ENCODE measurements around the gene MEF2C.

MEF2C gene

DNA sequence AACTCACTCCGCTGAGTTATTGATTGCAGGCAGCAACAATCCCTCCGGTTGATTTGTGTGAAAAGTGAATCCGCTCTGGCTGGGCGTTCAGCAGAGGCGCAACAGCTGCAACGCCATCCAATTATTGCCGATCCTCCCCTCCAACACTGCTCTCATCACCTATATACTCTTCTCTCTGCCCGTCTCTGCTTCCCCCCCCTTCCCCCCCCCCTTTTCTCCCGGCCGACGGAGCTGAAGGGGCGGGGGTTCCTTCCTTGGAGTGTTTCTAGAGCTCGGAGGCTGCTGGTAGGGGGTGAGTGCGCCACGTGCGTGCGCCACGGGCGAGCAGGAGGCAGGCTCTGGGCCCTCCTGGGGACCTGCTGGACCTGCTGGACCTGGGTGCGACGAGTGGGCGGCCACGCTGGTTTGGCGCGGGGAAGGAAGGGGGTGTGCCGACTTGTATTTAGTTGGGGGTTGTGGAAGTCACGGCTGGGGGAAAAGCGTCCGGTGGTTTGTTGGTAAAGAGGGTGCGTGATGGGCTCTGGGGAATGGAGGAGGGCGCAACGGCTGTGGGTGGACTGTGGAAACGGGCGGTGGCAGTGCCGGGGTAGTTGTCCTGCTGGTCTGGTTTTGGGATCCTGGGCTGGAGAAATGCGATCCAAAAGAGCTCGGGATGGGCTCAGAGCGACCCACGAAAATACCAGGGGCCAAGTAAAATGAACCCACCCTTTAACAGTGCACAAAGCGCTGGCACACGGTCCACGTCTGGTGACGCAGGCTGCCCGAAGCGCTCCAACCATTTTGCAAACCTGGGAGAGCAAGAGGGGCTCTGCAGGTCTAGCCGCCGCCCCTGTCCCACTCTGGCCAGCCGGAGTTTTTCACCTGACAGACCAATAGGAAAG lies 6.4 kb upstream of the MEF2C start:
- intact Hi-C loops (cut with DNase I) = loop anchor here (10.0 kb wide), 1 partner anchor 1515 kb away; the partner anchor contains the start of gene CETN3
- peak; percentile 31 to 85 (median 65) for DNase-seq

DNA sequence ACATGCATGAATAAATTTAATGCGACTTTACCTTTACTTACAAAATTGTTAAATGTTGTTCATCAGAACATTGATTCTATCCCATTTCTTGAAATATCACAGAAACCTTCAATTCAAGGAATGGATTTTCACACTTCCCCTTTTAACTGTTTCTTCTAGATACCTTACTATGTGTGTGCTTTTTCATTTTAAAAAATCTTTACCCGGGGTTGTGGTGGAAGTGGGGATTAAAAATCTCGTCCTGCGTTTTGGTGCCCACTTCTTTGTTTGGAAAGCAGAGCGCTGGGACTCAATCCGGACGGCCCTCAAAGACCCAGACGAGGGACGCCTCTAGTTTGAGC lies 5.8 kb upstream of the MEF2C start:
- no peak for DNase-seq
- intact Hi-C loops (cut with DNase I) = loop anchor here (10.0 kb wide), 1 partner anchor 1516 kb away; the partner anchor contains the start of gene CETN3

DNA sequence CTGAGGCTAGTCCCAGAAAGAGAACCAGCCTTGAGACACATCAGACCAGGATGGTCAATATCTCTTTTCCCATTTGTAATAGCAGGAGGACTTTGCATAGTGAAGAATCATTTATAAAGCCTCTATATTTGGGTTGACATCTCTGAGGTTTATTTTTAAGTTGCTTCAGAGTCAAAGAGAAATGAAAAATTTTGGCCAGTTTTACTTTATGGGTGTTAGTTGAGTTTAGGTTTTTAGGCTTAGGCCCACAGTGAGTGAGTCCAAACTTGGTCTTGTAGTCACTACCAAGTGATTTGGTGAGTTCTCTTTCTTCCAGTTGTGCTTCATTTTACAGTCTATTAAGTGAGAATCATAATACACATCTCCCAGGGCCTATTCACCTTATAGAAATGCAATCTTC lies 5.3 kb upstream of the MEF2C start:
- intact Hi-C loops (cut with DNase I) = loop anchor here (10.0 kb wide), 1 partner anchor 1517 kb away; the partner anchor contains the start of gene CETN3
- DNase-seq = no peak

DNA sequence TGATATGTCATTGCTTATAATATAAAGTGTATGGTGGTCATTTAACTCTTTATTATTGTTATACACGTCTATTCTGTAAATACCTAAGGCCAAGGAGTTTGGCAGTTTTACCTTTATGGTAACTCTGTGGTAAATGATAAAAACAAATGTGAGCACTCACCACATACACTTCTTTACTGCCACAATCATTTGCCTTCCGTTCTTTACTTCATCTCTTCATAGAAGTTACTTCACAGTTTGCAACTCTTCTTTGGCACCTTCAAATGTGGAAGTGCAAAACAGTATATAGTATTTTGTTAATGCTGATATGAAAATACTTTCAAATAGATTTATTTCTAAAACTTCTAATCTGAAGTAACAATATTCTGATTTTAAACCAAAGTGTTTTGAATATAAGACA lies 4.4 kb upstream of the MEF2C start:
- no peak for DNase-seq
- intact Hi-C loops (cut with DNase I) = loop anchor here (10.0 kb wide), 1 partner anchor 1517 kb away; the partner anchor contains the start of gene CETN3

DNA sequence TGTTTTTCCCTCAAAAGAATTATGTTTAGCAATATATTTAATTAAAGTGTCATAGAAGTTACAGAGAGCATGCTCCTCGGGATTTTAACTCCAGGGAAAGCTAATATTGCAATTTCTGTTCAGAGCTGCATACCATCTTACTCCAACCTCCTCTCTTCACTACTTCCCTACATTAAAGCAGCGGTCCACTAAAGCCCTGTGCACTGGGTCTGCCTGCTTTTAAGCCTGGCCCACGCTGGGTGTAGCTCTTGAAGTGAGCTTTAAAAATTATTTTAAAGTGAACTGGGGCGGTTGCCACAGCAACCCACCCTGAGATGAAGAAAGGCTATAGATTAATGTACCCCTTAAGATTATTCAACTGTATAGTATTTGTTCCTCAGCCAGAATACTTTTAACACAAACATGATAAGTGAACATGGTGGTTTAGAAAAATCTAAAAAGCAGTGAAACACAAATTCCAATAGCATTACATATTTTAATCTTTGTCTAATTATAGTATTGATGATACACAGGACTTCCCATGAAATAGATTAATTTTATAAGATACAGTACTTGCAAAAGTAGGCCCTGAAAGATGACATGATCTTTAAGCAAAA lies 3.9 kb upstream of the MEF2C start:
- peak in 2 of 42 donors; percentile 6 to 19 for DNase-seq
- intact Hi-C loops (cut with DNase I) = loop anchor here (10.0 kb wide), 1 partner anchor 1518 kb away; the partner anchor contains the start of gene CETN3

DNA sequence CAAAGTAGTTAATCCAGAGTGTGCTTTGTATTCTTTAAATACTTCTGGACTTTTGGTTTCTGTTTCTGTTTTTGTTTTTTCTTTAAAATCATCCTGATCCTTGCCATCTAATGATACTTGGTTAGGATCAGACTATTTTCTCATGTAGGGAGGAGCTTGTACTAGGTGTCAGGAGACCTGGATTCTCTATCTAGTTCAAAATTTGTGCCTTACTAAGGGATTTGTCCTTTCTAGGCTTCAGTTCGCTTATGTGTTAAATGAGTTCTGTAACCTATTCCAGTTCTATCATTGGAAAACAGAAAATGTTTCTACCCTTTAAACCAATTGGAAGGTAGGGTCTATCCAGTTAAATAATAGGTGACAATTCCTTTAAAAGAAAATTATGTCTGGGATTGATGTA lies 3.3 kb upstream of the MEF2C start:
- intact Hi-C loops (cut with DNase I) = loop anchor here (10.0 kb wide), 1 partner anchor 1519 kb away; the partner anchor contains the start of gene CETN3
- DNase-seq = no peak

DNA sequence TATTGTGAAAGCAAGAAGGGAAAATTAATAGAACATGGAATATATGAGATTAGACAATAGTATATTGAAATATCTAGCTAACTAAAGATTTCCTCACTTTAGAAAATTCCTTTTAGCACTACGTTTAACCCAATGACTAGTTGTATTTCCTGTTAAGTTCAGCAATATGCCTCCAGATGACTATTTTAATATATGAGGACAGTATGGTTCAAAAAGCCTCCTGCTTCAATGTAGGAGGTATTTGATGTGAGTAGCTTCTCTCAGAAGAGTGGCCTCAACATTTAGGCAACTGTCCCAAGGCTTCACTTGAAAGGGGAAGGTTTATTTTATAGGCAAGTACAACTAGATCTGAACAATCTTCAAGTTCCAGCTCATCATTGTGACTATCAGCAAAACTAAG lies 2.0 kb upstream of the MEF2C start:
- intact Hi-C loops (cut with DNase I) = loop anchor here (10.0 kb wide), 1 partner anchor 1520 kb away; the partner anchor contains the start of gene CETN3
- DNase-seq = no peak

DNA sequence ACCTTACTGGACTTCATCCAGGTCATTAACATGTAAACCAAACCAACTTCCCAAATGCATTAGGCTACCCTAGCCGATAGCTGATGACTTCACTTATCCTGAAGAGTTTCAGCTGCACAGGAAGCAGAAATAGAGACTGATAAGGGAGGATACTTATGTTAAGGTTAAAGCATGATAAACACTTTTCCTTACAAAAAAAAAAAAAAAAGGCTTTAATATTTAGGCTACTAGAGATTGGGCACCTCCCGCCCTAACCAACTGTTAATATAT lies 1.6 kb upstream of the MEF2C start:
- DNase-seq = no peak
- intact Hi-C loops (cut with DNase I) = loop anchor here (10.0 kb wide), 1 partner anchor 1520 kb away; the partner anchor contains the start of gene CETN3

DNA sequence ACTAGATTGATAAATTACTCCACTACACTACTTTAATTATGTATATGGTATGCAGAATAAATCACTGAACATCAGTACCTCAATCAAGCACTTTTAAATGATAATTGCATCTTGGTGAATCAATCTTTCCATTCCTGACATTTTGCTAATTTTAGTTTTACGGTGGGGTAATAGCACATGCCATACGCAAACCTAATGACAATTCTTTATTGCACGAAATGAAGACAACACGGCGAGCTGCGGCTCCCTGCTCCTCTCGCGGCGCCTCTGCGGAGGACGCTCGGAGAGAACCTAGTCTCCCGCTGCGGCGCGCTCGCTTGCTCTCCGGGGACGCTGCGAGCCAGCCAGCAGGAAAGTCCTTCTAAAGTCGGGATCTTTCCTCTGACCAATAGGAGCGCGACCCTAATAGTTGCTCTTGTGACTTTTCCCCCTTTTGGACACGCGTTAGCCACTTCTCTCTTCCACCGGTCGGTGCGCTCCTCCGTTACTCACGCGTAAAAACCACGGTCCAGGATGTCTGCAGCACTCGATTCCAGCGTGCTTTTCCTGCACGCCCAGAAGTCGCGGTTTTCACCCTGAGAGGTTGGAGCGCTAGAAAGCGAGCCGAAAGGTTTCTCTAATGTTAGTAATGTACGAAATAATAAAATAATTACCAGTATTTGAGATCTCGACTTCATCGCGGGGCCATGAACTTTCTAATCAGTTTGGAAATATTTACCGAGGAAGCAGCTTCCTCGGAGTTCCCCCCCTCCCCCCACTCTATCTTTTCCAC lies 1.0 kb upstream of the MEF2C start:
- intact Hi-C loops (cut with DNase I) = loop anchor here (10.0 kb wide), 1 partner anchor 1521 kb away; the partner anchor contains the start of gene CETN3
- peak; percentile 28 to 81 (median 62) for DNase-seq

DNA sequence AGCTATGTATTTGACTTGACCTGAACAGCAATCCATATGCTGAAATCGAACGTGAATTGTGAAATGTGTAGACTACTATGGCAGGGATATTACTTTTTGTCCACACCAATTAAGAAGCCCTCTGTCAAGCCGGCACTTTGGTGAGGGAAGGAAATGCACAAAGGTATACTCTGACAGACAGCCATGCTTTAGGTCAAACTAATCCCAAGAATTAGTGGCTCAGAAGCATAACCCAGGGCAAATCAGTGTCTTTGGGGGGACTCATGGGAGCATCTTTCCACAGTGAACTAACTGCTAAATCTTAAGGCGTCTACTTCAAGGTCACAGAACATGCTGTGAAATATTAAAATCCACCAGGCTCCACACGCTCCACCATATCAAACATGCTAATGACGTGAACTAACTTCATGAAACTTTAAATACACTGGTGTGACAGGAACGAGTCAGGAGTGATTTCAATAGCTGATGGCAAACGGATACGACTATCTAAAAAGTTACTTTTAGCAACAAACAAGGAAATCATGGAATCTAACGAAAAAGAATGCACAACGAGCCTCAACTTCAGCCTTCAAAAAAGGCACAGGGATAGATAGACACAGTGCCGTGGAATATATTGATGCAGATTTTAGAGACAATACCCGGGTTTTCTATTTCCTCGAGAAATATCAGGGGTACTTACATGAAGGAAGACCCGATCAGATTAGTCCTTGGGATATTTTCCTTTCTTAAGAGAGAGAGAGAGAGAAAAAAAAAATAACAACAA lies 527 bp downstream of the MEF2C start:
- intact Hi-C loops (cut with DNase I) = loop anchor here (10.0 kb wide), 1 partner anchor 1522 kb away; the partner anchor contains the start of gene CETN3
- DNase-seq = peak in 1 of 42 donors; percentile 45

DNA sequence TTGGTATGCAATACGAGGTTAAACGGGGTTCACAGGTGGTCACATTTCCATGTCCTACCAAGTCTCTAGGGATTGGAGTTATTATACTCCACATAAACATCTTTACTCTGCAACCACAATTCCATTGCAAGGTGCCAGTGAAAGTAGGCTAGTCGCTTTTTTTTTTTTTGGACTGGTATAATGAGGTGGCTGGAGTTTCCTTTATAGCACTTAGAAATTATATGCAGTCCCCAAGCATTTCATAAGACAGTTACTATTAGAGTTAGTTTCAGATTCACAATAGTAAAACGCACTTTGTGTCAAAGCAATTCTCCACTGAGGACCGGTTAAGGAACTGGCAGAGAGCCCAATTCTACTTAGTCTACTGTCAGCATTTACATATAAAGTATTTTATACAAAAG lies 1.4 kb downstream of the MEF2C start:
- DNase-seq = no peak
- intact Hi-C loops (cut with DNase I) = loop anchor here (10.0 kb wide), 1 partner anchor 1523 kb away; the partner anchor contains the start of gene CETN3

DNA sequence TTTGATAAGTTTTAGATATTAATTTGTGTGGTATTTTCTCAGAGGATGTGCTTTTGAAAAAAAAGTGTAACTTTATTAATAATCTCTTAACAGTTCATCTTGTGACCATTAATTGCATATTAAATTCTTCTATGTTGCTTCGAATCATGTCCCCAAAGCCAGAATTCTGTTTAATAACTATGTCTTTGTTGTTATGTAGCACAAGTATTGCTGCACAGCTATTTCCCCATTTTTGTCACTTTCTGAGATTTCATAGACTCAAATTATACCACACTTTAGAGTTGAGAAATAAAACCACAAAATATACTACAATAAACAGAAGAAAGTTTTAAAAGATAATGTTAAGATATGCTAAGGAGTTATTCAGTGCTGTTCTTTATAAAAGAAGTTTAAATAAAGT lies 2.8 kb downstream of the MEF2C start:
- intact Hi-C loops (cut with DNase I) = loop anchor here (10.0 kb wide), 1 partner anchor 1525 kb away; the partner anchor contains the start of gene CETN3
- DNase-seq = no peak

DNA sequence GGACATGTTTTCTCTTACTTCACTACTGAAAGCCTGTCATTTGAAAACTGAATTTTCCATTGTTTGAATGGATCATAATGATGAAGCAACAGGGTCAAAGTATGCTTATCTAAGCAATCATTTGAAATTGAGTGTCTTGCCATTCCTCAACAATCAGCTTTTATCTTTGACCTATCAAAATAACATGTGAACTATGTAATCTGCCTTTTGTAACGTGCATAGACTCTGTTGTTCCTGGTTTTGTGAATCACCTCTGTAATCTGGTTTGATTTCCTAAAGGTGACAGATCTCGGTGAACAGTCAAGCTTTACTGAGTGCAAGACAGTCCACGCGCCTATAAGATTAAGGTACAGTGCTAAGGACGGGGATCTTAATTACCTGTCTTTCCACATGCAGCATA lies 3.3 kb downstream of the MEF2C start:
- intact Hi-C loops (cut with DNase I) = loop anchor here (10.0 kb wide), 1 partner anchor 1525 kb away; the partner anchor contains the start of gene CETN3
- DNase-seq = no peak

DNA sequence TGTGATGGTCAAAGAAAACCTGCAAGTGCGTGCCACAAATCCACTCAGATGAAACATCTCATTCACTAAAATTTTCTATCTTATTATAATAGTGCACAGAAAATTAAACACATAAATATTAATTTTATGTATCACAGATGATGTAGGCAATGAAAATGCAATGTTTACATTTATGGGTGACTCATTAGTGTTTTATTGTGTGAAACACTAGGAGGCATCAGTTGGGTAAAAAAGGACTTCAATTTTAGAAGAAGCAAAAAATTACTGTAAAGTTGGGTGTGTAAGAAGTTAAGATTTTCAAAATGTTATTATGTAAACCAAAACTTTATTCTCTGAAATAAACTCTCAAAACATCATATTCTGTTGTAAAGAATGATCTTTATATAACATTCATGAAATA lies 4.0 kb downstream of the MEF2C start:
- no peak for DNase-seq
- intact Hi-C loops (cut with DNase I) = no loop called here

DNA sequence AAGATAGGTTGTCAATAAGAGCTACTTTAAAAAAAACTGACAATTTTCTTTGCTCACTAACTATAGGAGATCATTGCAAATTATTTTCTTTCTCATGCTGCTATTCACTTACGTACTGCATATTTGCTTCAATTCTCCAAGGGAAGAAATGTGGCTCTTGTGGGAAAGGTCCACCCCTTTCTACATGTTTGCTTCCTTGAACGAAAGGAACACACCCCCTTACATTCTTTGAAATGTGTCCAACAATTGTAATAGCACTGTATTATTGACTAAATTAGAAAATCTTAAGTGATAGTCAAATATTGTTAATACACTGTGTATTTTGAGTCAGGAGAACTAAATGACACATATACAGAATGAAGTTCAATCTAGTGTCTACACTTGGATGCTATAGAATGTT lies 5.2 kb downstream of the MEF2C start:
- no peak for DNase-seq
- intact Hi-C loops (cut with DNase I) = no loop called here

DNA sequence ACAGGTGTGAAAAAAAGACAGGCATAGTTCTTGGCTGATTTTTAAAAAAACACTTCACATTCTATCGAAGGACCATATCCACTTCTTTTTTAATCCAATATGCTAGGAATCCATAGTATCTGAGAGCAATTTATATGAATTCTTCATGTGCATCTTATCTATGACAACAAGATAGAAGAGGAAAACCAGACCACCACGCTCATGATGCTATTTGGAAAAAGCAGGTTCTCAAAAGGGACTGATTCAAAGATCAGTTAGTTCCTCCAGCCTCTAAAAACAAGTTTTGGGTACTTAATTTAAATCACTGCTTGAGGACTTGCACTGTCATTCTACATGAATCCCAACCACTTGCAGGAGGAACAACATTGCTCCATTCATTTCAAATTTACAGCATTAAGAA lies 6.3 kb downstream of the MEF2C start:
- intact Hi-C loops (cut with DNase I) = no loop called here
- DNase-seq = no peak

DNA sequence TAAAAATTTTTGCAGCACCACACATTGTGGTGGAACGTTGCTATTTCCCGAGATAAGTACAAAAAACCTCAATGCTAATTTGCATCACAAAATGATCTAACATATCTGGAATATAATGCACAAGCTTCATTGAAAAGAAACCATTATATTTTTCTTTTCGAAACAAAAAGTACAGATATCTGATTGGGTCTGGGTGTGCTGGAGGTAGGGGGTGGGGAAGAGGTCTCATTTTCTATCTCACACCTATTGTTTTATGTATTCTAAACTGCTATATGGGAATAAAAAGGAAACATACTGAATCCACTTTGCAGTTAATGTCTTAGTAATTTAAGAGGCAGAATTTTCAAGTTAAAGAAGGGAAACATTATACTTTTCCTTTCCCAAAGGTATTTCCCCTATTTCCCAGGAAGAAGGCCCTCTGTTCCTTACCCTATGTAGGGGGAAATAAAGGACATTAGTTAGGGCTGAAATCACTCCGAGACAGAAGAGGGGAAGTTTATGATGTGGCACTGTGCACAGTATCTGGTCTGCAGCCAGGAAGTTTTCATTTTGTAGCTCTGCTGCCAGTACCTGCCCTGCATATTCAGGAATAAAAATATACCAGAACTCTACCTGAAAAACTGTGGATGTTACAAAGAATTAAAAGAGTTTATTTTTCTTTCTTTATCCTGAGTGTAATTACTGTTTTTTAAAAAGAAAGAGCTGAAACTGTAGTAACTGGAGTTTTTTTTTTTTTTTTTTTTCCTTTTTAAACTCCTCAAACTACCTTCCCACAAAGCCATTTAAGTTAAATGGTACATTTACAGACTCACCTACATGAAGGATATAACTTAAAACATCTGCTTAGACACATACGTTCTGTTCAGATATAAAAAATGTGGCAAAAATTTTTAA lies 7.4 kb downstream of the MEF2C start:
- peak in 3 of 42 donors; percentile 17 to 42 (median 20) for DNase-seq
- intact Hi-C loops (cut with DNase I) = no loop called here

DNA sequence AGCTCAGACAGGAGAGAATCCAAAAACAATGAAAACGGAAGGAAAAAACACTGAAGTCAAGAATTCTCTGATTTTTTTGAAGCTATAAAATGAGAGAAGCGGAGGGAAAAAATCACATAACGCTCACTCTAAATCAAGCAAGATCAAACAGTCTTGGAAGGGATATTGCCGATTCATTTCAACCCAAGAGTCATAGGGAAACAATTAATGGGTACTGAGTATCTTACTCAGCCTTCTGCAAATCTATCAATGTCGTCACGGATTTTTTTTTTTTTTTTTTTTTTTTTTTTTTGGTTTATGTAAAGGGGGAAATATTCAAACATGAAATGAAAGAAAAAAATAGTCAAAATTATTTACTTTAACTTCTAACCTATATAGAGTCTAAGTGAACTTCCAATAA lies 9.5 kb downstream of the MEF2C start:
- DNase-seq = no peak
- intact Hi-C loops (cut with DNase I) = no loop called here
